AG08396 (cell line): ENCODE measurements around the gene ARMC2.
A peak's percentile ranks its signal among the peaks of the same experiment; 100 is the strongest.
"Not testable (repeated sequence)": the region's sequence is repeated elsewhere in the genome, so short reads cannot be mapped to it uniquely, and the experiment has no call there.

Experiments
- DNase-seq: peaks from one replicate; pipeline ENCODE4 v3.0.0; 2012; ENCODE audit warnings: low spot score, mixed read lengths

ARMC2 gene

GRCh38 chr6:108832738-108833137 is 15.5 kb upstream of the ARMC2 start:
- DNase-seq = no peak

DNA sequence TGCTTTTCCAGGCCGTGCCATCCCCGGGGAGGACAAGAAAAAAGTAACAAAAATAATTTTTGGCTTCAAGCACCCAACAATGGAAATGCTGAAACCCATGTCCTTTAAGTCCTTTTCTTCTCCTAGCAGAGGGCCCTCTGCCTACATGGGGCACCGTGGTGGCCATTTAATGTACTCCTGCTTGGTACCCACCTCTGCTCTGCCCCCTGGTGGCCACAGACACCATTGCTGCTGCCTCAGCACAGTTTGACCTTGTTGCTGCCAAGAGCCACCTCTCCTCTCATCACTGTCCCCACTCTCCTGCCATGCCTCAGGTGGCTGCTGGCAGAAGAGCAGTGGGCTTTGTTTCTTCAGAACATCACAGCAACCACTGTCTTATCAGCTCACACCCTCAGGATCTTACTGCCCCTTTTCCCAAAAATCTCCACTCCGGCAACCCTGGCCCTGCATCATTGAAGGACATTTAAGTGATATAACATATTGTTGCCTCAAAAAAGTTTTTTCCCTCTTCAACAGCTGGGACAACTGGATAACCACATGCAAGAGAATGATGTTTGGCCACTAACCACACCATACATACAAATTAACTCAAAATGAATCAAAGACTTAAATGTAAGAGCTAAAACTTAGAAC is 12.9 kb upstream of the ARMC2 start:
- peak; percentile 79 for DNase-seq

GRCh38 chr6:108836061-108836460 is 12.2 kb upstream of the ARMC2 start:
- DNase-seq = no peak

DNA sequence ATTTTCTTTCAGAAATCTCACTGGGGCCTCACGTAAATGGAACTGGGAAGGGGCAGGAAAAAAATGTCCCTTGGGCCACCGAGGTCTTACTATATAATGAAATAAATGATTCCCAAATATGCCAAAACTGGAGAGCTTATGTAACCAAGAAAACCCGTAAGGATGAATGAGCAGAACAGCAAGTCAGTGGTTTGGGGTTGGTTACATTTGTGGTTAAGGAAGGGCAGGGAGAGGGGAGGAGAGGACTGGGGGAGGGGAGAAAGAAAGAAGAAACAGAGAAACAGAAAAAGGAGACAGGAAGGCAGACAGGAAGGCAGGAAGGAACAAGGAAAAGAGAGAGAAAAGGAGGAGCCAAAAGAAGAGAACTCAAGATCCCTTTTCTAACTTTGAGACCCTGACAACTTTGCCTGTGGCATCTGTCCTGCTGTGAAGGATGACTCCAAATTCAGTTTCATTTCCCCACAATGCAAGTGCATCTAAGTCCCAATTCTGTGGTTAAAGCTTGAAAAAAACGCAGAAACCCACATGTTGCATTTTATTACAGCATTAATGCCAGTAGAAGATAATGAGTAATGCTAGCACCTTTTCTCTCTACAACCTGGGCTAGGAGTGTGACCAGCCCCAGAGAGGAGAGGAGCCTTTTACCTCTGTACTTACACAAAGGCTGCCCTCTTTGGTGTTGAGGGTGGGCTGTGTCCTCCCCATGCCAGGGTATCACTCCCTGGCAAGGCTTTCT is 10.8 kb upstream of the ARMC2 start:
- DNase-seq = no peak

- DNase-seq = no peak
These were observed 10.0 kb upstream of the ARMC2 start for GRCh38 chr6:108838101-108838717.

- no peak for DNase-seq
These were observed 9.1 kb upstream of the ARMC2 start for GRCh38 chr6:108839083-108839642.

DNA sequence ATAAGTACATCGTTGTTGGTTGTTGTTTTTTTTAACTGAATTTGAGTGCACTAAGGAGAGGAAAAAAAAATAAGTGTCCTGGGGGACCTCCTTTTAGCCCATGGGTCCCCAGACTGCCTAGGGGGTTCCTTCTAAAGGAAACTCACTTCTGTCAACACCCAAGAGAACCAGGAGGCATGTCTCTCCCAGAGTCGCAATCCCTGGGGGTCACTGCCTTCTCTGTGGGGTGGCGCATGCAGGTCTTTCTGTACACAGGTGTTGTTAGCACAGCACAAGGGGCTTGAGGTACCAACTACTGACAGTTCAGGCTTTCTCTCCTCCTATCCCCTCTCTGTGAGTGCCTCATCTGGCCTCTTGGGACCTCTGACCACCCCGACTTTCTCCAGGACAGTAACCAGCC is 7.3 kb upstream of the ARMC2 start:
- DNase-seq = no peak

- DNase-seq = no peak
These were observed 6.8 kb upstream of the ARMC2 start for GRCh38 chr6:108841377-108841855.

DNA sequence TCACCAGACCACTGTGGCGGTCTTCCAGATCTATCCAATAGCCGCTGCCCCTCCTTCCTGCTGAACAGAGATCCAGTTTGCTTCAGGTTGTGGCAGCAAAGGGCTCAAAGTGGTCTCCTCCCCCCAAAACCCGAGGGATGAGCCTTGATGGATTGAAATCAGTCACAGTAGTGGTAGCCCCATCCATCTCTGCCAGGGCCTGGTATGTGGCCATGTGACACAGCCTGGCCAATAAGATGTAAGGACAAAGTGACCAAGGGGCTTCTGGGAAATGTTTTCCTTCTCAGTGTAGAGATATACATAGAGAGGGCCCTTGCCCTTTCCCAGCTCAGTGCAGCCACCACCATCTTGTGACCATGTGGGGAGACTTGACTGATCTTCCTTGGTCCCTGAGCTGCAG is 4.1 kb upstream of the ARMC2 start:
- DNase-seq = no peak

- no peak for DNase-seq
These were observed 3.1 kb upstream of the ARMC2 start for GRCh38 chr6:108845145-108845544.

DNA sequence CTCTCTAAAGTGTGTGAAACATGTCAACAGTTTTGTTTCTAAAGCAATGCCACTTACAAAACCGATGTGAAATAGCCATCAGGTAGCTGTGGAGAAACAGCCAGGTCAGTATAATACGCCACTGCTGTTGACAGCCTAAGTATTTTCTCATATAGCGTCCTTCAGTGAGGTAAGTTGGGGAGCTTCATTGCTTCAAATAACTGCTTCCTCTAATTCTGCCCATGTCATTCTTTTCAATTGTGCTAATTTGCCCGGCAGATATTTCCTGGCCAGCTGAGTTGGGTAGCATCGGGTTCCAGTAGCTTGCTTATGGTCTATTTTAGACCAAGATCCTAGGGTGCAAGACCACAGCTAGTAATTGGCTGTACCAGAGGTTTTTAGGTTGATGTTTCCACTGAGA is 2.1 kb upstream of the ARMC2 start:
- DNase-seq = no peak

DNA sequence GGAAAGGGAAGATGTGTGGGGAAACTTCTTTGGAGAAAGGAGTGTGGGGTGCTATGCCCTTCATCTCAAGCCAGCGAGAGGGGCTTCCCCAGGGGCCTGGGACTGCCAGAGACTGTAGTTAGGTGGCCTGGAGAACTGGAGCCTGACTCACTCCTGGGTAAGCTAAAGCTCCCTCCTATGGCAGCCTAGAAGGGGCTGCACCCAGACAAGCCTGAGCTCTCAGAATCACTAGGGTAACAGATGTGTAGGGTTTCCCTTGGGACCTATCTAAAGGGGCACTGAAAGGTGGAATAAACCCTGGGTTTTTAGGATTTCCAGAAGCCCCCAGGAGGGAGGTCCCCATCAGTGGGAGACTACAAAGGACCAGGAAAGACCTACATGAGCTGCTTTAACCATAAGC is 1.6 kb upstream of the ARMC2 start:
- DNase-seq = no peak

- no peak for DNase-seq
These were observed 495 bp upstream of the ARMC2 start for GRCh38 chr6:108847738-108848115.

DNA sequence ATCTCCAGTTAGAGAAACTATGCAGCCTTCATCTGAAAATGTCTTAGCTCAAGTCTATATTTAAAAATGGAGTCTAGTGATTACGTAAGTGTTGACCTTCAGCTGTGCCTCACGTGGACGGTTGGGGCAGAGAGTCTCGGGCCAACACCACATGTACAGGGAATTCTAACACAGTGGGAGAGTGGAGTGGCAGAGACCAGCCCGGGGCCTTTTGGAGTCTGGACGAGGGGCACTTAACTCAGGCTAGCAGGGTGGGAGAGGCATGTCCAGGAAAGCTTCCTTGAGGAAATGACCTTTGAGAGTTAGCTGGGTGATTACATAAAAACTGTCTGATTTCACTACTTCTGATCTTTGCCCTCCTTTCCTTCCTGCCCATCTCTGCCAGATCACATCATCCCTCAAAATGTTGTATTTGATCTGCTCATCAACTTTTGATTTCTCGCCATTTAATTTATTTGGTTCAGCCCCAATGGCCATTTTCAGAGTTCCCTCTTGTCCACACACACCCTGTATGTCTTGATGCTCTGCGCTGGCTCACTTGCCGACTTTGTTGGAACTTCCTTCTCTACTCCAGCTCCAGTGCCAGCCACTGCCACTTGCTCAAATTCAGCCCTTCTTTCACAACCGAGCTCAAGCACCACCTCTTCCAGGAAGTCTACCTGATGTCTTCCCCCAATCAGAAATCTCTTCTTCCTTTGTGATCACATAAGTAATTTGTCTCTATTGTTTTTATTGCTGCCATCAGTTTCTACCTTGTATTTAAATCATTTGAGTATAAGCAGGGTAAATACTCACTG is 2.6 kb downstream of the ARMC2 start:
- no peak for DNase-seq

- no peak for DNase-seq
These were observed 3.5 kb downstream of the ARMC2 start for GRCh38 chr6:108851756-108852155.

DNA sequence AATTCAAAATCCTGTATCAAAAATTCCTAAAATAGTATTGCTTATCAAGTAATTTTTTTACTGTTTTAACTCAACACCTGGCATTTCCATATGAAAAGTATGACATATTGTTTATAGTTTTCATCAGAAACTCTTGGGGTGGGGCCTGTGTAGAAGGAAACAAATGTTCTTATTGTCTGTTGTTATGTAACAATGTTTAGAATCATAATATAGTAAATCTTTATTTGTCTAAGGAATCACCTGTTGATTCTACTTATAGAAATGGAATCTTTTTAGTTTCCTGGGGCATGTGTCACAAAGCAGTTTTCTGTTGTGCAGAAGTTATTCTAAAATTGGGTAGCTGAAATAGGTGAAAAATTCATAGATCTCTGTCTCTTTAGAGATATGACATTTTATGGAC is 4.9 kb downstream of the ARMC2 start:
- no peak for DNase-seq

- no peak for DNase-seq
These were observed 14.4 kb downstream of the ARMC2 start for GRCh38 chr6:108862479-108863191.

DNA sequence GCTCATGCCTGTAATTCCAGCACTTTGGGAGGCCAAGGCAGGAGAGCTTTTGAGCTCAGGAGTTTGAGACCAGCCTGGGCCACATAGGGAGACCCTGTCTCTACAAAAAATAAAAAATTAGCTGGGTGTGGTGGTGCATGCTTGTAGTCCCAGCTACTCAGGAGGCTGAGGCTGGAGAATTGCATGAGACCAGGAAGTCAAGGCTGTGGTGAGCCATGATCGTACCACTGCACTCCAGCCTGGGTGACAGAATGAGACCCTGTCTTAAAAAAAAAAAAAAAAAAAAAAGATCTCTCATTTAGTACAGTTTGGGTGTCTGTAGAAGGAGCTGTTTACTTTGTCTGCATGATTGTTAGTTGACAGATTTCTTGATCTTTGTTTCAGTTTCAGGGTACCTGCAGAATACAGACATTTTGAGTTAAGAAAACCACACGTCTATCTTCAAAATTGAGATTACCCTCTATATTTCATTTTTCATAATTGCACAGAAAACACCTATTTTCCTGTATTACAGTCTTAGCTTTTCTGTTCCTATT is 17.6 kb downstream of the ARMC2 start:
- DNase-seq = not testable (repeated sequence)

DNA sequence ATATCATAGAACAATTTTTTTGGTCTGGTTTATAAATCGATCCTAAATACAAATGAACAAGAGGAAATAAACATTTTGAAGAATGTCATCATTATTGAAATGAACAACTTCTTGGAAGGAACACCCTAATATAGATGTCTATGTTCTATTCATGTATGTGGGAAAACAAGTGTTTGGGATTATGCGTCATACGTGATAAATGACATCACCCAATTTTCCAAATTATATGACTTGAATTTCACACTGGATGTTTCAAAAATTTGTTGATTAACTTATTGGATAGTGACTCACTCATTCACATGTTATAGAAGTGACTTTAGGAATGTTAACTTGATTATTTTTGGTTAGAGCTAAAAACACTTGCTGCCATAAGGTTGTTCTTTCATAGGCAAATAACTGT is 18.6 kb downstream of the ARMC2 start:
- DNase-seq = no peak

- DNase-seq = no peak
These were observed 20.4 kb downstream of the ARMC2 start for GRCh38 chr6:108868647-108869046.

GRCh38 chr6:108869876-108870275 is 21.7 kb downstream of the ARMC2 start:
- DNase-seq = no peak
